Lower leg skin (tissue), 3 donors: ENCODE results near the gene ARHGDIA.

Experiments used
- CTCF ChIP-seq, 3 donors: fragments of 450-650 bp; IDR thresholded peaks; one replicate each; pipeline ENCODE4 v1.5.1; 2016; ENCODE audit warnings: antibody characterized with exemption in 3 of 3, mild to moderate bottlenecking in 3 of 3, moderate library complexity in 2 of 3
- POLR2A ChIP-seq, 2 donors: fragments of 450-650 bp; IDR thresholded peaks; one replicate each; pipeline ENCODE4 v1.6.1; 2016 to 2017; ENCODE audit warnings: antibody characterized with exemption in 2 of 2, mild to moderate bottlenecking in 1 of 2, moderate library complexity in 1 of 2

DNA sequence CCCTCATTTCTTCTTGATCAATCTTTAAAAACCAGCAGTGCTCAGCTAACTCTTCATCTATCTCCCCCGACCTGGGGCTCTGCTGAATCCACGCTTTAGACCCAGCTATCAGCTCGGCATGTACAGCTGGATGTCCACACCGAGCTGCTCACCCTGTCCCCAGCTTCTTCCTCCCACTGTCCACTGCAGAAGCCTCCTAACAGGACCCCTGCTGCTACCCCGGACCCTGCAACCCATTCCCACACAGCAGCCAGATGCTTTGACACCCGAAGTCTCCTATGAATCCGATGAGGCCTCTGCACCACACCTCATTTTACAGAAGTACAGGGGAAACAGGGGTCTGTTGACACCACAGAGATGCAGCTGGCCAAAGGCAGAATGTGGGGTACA lies 53.4 kb downstream of the ARHGDIA start:
- TF ChIP-seq CTCF (IDR thresholded peaks at IDR 0.05) (no peak), POLR2A (IDR thresholded peaks at IDR 0.05) (no peak)
